Measurements from ENCODE around the gene BAIAP2. TPM values are rescaled to one million over a fixed set of nuclear protein-coding genes. Genes with fewer than 3 reads are reported as not detected.

Gene BAIAP2
- total RNA-seq, 2 experiments from 2014 or later: 7.4 to 7.5 TPM

DNA sequence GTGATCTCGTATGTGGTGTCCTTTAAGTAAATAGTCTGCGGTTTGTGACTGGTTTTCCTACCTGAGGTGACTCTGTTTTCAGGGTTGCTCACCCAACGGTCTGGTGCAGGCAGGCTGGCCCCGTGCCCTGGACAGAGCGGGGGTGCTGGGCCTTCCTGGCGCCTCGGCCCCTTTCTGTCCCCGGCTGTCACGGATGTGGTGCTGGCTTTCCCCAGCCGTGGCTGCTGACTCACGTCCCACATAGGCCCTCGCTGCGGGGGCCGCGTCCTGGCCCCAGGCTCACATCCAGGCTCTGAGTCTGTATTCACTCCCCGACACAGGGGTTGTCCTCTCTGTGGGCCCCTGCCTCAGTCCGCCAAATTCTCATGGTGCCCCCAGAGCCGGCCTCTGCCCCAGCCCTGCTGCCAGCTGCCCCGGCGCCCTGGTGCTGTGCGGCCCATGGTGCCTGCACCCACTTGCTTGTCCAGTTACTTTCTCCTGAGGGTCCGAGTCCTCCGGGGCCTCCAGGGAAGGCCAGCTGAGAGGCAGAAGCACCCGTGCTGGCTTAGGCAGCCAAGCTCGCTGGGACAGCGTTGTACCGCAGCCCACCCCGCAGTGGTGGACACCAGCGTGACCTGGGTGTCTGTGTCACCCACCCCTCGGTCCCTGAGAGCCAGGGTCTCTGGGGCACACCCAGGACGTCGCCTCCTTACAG lies 37.4 kb upstream of the BAIAP2 start:
- peaks cover 6% of the 10 kb centered on the region for H3K36me3 Mint-ChIP-seq
- H3K27me3 Mint-ChIP-seq: peaks cover 5% of the 10 kb centered on the region
- ATAC-seq (ENCODE audit: low read depth) (no peak), DNase-seq (no peak)
- no peak overlapping the region for H3K4me3 Mint-ChIP-seq
- peaks cover 15% of the 10 kb centered on the region for H3K4me1 Mint-ChIP-seq
- POLR2A ChIA-PET: no interaction called here
- H3K9me3 Mint-ChIP-seq: no peaks in the 10 kb centered on the region
- H3K27ac Mint-ChIP-seq: no peak overlapping the region

DNA sequence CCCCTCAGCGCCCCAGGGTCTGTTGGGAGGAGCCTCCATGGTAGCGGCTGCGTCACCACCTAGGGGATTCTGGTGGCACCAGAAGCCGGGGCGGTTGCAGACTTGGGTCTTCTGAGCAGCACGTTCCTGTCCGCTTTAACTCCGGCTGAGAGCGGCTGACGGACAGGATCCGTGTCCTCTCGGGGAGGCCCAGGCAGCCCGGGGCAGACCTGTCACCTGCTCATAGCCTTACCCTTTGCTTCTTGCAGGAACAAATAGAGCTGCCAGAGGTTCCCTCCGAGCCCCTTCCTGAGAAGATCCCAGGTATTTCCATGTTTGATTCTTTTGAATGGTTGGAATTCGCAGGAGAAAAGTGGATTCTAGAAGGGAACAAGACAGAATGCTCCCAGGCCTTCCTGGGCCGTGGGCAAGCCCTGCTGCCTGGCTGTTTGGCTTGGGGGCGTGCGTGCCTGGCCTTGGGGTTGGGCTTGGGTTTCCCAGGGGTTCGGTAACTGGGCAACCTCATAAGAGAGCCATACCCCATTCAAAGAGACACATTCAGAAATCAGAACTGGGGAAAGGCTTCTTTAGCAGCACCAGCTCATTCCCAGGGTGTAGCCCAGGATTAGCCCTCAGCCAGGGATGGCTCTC lies 36.7 kb upstream of the BAIAP2 start:
- H3K36me3 Mint-ChIP-seq: peaks cover 6% of the 10 kb centered on the region
- no peak overlapping the region for H3K27ac Mint-ChIP-seq
- H3K4me1 Mint-ChIP-seq: peaks cover 9% of the 10 kb centered on the region
- peaks cover 11% of the 10 kb centered on the region for H3K27me3 Mint-ChIP-seq
- no peaks in the 10 kb centered on the region for H3K9me3 Mint-ChIP-seq
- POLR2A ChIA-PET: no interaction called here
- ATAC-seq (ENCODE audit: low read depth): no peak
- H3K4me3 Mint-ChIP-seq: no peak overlapping the region
- no peak for DNase-seq

- H3K36me3 Mint-ChIP-seq: peaks cover 6% of the 10 kb centered on the region
- H3K9me3 Mint-ChIP-seq: no peaks in the 10 kb centered on the region
- POLR2A ChIA-PET: no interaction called here
- ATAC-seq (ENCODE audit: low read depth): no peak
- peak overlapping the region; percentile 3 for H3K27ac Mint-ChIP-seq
- H3K27me3 Mint-ChIP-seq: peaks cover 16% of the 10 kb centered on the region
- no peak for DNase-seq
- H3K4me3 Mint-ChIP-seq: no peak overlapping the region
- H3K4me1 Mint-ChIP-seq: peaks cover 11% of the 10 kb centered on the region
Measured at GRCh38 chr17:80998748-80999535, 36.0 kb upstream of the BAIAP2 start.

DNA sequence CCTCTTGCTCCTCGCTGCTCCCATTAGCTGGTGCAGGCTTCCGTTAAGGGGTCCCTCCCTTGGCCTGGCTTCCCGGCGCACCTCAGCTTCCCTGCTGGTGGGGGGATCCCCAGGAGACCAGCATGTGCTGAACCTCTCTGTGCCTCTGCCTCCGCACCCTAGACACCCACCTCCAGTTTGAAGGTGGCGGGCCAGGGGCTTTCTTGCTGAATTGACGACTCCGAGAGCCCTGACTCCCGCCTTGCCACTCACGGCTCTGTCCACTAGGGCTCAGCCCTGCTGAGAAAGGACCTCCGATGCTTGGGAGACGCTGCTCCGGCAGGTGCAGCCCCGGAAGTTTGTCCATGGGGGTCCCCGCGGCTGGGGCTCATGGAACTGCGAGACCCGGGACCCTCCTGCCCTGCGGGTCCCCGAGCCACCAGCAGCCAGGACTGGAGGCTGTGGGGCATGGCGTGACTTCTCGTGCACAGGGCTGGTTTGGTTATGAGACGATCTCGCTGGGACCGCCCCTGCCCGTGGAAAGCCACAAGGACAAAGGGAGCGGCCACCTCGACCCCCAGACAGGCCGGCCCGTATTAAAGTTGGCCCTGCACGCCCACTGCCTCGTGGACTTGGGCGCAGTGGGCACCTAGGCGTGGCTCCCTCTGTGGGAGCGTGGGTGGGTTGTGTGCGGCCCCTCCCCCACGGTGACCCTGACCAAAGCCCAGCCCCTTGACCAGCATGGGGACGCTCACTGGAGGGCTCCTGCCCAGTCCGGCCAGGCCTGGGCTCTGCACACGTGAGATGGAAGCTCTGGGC lies 35.2 kb upstream of the BAIAP2 start:
- peaks cover 19% of the 10 kb centered on the region for H3K27me3 Mint-ChIP-seq
- no peaks in the 10 kb centered on the region for H3K9me3 Mint-ChIP-seq
- DNase-seq (no peak), ATAC-seq (ENCODE audit: low read depth) (no peak)
- peaks cover 14% of the 10 kb centered on the region for H3K4me1 Mint-ChIP-seq
- no peak overlapping the region for H3K27ac Mint-ChIP-seq
- H3K36me3 Mint-ChIP-seq: peaks cover 8% of the 10 kb centered on the region
- POLR2A ChIA-PET: no interaction called here
- H3K4me3 Mint-ChIP-seq: no peak overlapping the region

DNA sequence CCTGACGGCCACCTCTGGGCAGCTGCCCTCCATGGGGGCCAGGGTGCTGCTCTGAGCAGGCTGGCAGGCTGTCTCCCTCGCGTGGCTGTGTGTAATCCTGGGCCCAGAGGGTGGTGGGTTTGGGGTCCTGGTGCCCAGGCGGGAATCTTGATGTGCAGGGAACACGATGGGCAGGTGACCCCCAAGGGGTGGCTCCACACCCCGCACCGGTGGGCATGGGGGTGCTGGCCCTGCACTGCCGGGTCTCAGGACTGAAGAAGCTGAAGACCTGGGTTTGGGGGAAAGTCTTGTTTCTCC lies 34.7 kb upstream of the BAIAP2 start:
- peaks cover 16% of the 10 kb centered on the region for H3K4me1 Mint-ChIP-seq
- POLR2A ChIA-PET: no interaction called here
- H3K27me3 Mint-ChIP-seq: peaks cover 23% of the 10 kb centered on the region
- H3K9me3 Mint-ChIP-seq: no peaks in the 10 kb centered on the region
- H3K4me3 Mint-ChIP-seq: no peak overlapping the region
- H3K27ac Mint-ChIP-seq: no peak overlapping the region
- no peak for DNase-seq
- ATAC-seq (ENCODE audit: low read depth): no peak
- peaks cover 10% of the 10 kb centered on the region for H3K36me3 Mint-ChIP-seq

- POLR2A ChIA-PET: interaction anchor here (0.9 to 1.4 kb wide), 2 partner anchors 12 to 17 kb away, joined by 3 to 5 read pairs; no protein-coding TSS in a partner anchor
- Mint-ChIP-seq H3K4me3 (no peak overlapping the region), H3K27me3 (peaks cover 28% of the 10 kb centered on the region), H3K36me3 (peaks cover 6% of the 10 kb centered on the region), H3K27ac (no peak overlapping the region), H3K4me1 (peaks cover 14% of the 10 kb centered on the region), H3K9me3 (no peaks in the 10 kb centered on the region)
- ATAC-seq (ENCODE audit: low read depth) (no peak), DNase-seq (no peak)
Measured at GRCh38 chr17:81000631-81001357, 34.2 kb upstream of the BAIAP2 start.

DNA sequence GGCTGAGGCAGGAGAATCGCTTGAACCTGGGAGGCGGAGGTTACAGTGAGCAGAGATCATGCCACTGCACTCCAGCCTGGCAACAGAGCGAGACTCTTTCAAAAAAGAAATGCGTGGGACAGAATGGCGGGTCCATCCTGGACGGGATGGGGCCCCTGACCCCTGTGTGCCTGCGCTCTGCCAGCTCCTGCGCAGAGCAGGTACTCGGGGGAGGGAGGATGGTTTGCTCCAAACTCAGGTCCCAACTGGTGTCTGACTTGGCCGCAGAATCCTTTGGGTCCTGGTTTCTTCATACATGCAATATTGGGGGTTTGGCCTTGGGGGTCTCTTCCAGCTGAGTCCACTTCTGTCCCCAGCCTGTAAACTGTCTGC lies 33.0 kb upstream of the BAIAP2 start:
- H3K9me3 Mint-ChIP-seq: no peaks in the 10 kb centered on the region
- ATAC-seq (ENCODE audit: low read depth) (no peak), DNase-seq (no peak)
- H3K4me3 Mint-ChIP-seq: no peak overlapping the region
- H3K27ac Mint-ChIP-seq: no peak overlapping the region
- H3K4me1 Mint-ChIP-seq: peaks cover 14% of the 10 kb centered on the region
- H3K27me3 Mint-ChIP-seq: peaks cover 39% of the 10 kb centered on the region
- H3K36me3 Mint-ChIP-seq: peaks cover 6% of the 10 kb centered on the region
- POLR2A ChIA-PET: interaction anchor here (1.4 kb wide), 1 partner anchor 16 kb away, joined by 5 read pairs; no protein-coding TSS in a partner anchor

DNA sequence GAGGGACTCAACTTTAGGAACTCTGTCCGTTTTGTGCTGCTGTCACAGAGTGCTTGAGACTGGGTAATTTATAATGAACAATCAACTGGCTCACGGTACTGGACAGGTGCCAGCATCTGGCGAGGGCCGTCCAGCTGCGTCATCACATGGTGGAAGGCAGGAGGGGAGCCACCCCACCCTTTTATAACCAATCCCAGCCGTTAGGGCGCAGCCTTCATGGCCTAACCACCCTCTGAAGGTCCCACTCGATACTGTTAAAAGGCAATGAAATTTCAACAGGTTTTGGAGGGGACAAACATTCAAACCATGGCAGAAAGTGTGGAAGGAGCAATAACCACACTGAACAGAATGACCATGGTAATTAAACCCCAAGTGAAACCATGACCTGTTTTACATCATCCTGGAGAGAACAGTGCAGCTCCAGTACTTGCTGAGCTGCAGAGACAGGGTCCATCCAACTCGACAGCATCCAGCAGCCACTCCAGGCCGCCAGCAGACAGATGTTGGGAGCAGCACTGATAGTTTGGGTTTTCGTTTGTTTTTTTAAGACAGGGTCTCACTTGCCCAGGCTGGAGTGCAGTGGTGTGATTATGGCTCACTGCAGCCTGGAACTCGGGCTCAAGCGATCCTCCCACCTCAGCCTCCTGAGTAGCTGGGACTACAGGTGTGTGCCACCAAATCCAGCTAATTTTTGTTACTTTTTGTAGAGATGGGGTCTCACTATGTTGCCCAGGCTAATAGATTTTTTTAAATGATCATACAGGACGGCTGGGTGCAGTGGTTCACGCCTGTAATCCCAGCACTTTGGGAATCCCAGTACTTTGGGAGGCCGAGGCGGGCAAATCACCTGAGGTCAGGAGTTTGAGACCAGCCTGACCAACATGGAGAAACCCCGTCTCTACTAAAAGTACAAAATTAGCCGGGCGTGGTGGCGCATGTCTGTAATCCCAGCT lies 32.3 kb upstream of the BAIAP2 start:
- DNase-seq (no peak), ATAC-seq (ENCODE audit: low read depth) (no peak)
- POLR2A ChIA-PET: interaction anchor here (1.4 kb wide), 2 partner anchors 13 to 15 kb away, joined by 3 to 5 read pairs; no protein-coding TSS in a partner anchor
- Mint-ChIP-seq H3K27ac (no peak overlapping the region), H3K4me3 (peak overlapping the region; percentile 47), H3K9me3 (no peaks in the 10 kb centered on the region), H3K36me3 (peaks cover 6% of the 10 kb centered on the region), H3K4me1 (peaks cover 14% of the 10 kb centered on the region), H3K27me3 (peaks cover 46% of the 10 kb centered on the region)

- ATAC-seq (ENCODE audit: low read depth) (peak; percentile 24), DNase-seq (no peak)
- peaks cover 46% of the 10 kb centered on the region for H3K27me3 Mint-ChIP-seq
- H3K36me3 Mint-ChIP-seq: peaks cover 6% of the 10 kb centered on the region
- peaks cover 14% of the 10 kb centered on the region for H3K4me1 Mint-ChIP-seq
- peak overlapping the region; percentile 74 for H3K4me3 Mint-ChIP-seq
- H3K9me3 Mint-ChIP-seq: no peaks in the 10 kb centered on the region
- no peak overlapping the region for H3K27ac Mint-ChIP-seq
- POLR2A ChIA-PET: interaction anchor here (1.1 to 1.7 kb wide), 4 partner anchors 12 to 24 kb away, joined by 3 to 15 read pairs (median 6); partner anchors contain the start of gene CHMP6
Measured at GRCh38 chr17:81003711-81004475, 31.1 kb upstream of the BAIAP2 start.

DNA sequence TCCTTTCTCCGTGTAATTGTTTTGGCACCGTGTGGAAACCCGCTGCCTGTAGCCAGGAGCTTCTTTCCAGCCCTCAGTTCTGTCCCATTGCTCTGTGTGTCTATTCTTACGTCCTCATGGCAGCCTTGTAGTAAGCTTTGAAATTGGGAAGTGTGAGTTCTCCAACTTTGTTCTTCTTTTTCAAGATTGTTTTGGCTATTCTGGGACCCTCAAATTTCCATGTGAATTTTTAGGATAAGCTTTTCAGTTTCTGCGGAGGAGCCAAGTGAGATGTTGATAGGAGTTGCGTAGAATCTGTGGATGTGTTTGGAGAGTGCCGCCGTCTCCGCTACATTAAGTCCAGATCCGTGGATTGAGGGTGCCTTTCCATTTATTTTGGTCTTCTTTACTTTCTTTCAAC lies 28.1 kb upstream of the BAIAP2 start:
- Mint-ChIP-seq H3K36me3 (peaks cover 8% of the 10 kb centered on the region), H3K27me3 (peaks cover 53% of the 10 kb centered on the region), H3K9me3 (peaks cover 5% of the 10 kb centered on the region), H3K4me1 (peaks cover 11% of the 10 kb centered on the region), H3K4me3 (no peak overlapping the region), H3K27ac (no peak overlapping the region)
- no peak for DNase-seq
- ATAC-seq (ENCODE audit: low read depth): no peak
- POLR2A ChIA-PET: interaction anchor here (1.3 kb wide), 1 partner anchor 11 kb away, joined by 5 read pairs; no protein-coding TSS in a partner anchor

DNA sequence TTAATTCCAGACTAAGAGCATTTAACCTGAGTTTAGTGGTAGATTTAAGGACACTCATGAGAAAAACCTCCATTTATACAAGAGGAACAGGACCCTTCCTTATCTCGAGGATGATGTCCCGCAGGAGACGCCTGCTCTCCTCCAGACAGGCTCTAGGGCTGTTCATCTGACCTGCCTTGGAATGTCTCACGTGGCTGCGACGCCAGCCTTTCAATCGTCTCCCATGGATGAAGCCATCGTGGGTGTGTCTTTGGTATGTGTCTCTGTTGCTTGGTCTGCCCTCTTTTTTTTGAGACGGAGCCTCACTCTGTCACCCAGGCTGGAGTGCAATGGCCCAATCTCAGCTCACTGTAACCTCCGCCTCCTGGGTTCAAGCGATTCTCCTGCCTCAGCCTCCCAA lies 26.8 kb upstream of the BAIAP2 start:
- Mint-ChIP-seq H3K27ac (no peak overlapping the region), H3K9me3 (peaks cover 7% of the 10 kb centered on the region), H3K36me3 (peaks cover 8% of the 10 kb centered on the region), H3K27me3 (peaks cover 43% of the 10 kb centered on the region), H3K4me3 (no peak overlapping the region), H3K4me1 (peaks cover 6% of the 10 kb centered on the region)
- ATAC-seq (ENCODE audit: low read depth) (no peak), DNase-seq (no peak)
- POLR2A ChIA-PET: interaction anchor here (2.3 kb wide), 1 partner anchor 10 kb away, joined by 11 read pairs; no protein-coding TSS in a partner anchor
